GM12801 (cell line): ENCODE measurements around the gene AGXT.

Experiments
- TF ChIP-seq, protein P1 (sequence below): IDR thresholded peaks from one replicate; pipeline ENCODE4 v1.5.1; 2011; ENCODE audit warnings: control low read depth; ENCODE audit not compliant: insufficient read length; ENCODE audit errors: extremely low read depth

Gene AGXT

DNA sequence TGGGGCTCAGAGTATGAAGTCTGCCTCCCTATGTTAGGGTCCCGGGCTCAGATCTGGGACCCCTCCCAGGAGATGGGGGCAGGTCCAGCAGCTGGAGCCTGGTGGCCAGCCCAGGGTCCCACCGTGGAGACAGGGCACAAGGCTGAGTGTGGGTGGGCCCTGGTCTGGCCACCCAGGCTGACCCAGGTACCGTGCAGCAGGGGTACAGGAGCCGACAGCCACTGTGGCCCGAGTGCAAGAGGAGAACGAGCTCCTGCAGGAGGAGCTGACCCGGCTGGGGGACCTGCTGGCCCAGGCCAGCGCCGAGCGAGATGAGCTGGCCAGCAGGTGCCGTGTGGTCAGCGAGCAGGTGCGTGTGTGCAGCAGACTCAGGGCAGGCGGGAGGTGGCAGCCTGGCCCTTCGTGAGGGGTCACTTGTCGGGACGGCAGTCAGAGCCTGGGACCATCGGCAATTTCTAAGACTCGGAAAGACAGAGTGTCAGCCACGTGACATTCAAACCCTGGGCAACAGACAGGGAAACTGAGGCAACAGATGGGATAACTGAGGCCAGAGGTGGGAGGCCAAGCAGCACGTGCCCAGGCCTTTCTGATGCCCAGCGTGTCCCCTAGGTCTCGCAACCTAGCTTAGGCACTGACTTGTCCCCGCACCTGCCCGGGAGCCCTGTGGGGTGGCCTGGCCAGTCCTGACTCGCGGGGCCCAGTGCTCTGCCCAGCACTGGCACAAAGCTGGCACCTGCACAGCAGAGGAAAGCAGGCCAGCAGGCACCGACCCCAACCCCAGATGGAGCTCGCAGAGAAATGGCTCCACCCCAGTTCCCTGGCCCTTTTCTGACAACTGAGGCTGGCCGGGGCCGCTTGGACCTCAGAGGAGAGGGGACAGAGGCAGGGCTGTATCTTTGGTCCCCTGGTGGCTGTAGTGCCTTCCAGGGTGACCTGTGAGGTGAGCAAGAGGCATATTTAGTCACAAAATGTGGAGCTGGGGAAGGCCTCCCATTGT lies 51.5 kb downstream of the AGXT start:
- TF ChIP-seq, protein P1, sequence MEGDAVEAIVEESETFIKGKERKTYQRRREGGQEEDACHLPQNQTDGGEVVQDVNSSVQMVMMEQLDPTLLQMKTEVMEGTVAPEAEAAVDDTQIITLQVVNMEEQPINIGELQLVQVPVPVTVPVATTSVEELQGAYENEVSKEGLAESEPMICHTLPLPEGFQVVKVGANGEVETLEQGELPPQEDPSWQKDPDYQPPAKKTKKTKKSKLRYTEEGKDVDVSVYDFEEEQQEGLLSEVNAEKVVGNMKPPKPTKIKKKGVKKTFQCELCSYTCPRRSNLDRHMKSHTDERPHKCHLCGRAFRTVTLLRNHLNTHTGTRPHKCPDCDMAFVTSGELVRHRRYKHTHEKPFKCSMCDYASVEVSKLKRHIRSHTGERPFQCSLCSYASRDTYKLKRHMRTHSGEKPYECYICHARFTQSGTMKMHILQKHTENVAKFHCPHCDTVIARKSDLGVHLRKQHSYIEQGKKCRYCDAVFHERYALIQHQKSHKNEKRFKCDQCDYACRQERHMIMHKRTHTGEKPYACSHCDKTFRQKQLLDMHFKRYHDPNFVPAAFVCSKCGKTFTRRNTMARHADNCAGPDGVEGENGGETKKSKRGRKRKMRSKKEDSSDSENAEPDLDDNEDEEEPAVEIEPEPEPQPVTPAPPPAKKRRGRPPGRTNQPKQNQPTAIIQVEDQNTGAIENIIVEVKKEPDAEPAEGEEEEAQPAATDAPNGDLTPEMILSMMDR: no peak

DNA sequence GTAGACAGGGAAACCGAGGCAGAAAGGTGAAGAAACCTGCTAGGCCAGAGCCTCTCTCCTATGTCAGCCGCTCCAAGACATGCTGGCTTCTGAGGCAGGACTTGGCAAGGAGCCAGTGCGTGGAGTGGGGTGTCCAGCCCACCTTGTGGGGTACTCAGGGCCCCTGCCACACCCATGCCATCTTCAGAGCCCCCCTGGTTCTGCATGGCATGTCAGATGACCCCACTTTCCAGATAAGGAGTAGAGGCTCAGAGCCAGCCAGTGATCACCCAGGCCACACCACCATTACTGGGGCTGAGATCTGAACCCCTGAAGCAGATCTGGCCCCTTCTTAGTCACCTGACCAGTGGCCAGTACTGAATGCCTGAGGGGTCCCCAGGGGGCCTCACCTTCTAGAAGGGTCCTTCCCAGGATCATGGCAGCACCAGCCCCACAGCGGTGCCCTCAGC lies 52.2 kb downstream of the AGXT start:
- TF ChIP-seq, protein P1: no peak

DNA sequence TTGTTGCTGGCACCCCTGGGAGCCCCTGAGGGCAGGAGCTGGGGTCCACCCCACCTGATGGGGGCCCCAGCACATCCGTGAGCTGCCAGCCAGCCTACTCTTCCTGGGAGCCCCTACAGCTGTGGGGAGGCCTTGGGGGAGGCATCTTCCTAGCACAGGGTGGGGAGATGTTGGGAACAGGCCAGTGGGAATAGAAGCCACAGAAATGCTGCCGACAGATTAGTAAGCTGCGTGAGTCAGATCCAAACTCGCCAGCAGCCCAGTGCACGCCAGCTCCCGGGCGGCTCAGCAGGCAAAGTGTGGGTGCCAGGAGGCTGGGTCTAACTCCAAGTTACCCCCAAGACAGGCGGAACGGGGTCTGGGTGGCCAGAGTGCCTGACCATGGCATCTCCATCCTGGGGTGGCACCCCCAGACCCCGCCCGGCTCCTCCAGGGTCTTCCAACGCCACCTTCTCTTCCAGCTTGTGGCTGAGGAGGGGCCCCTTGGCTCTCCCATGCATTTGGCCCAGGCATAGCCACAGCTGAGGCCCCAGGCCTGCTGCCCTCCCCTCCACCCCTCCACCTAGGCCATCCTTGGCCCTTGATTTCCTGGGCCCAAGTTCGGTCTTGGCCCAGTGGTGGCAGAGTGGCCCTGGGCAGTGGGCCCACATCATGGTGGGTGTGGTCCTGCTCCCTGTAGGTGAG lies 52.8 kb downstream of the AGXT start:
- TF ChIP-seq, protein P1: no peak

DNA sequence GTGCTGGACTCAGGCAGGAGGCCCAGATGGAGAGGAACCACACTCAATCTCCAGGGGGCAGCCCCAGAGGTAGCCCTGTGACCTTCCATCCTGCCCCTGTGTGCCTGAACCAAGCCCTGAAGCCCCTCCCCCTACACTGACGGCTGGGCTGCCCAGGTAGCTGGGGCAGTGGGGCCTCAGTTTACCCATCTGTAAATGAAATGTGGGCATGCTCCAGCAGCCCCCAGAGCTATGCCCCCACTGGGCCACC lies 53.3 kb downstream of the AGXT start:
- TF ChIP-seq, protein P1: no peak

DNA sequence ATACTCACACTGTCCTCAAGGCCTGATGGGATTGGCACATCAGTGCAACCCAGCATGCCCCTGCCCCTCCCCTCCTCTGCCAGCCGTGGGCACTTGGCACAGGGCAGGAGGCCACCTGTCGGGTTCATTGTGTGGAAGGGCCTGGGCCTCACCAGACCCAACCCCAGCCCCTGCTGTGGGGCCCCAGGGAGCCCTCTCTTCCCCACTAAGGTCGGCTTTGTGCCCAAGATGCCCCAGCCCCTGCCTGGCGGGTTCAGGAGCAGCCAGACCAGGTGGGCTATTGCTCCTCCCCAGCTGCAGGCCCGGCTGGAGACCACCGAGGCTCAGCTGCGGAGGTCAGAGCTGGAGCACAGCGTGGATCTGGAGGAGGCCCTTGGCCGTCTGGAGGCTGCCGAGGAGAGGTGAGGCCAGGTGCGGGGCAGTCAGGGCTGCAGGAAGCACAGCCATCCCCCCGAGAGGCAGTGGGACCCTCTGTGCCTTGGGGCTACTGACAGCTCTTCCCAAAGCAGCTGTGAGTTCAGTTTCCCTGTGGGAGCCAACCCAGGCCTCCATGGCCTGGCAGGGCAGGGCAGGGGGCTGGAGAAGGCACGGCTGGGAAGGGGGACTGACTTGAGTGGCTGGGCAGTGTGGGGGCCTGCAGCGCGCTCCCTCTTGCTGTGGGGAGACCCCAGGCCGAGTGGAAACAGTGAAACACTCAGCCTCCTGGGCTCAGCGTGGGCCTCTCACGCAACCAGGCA lies 53.8 kb downstream of the AGXT start:
- TF ChIP-seq, protein P1: no peak

DNA sequence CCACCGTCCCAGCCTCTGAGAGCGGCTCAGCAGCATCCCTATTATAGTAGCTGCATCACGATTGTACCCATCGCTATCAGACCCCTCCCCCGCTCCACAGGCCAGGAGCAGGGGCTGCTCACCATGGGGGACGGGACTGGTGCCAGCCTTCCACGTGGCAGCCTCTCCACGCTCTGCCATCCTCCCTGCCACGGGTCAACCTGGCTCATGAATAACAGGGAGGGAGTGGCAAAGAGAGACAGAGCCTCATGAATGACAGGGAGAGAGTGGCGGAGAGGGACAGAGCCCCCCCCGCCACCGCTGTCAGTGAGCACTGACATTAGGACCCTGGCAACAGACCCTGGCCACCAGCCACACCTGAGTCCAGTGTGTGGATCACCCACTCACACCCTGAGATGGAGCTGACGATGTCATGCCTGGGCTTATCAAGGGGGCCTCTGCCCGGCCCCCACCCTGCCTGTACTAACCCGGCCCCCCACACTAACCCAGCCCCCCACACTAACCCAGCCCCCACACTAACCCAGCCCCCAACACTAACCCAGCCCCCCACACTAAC lies 54.4 kb downstream of the AGXT start:
- TF ChIP-seq, protein P1: no peak

DNA sequence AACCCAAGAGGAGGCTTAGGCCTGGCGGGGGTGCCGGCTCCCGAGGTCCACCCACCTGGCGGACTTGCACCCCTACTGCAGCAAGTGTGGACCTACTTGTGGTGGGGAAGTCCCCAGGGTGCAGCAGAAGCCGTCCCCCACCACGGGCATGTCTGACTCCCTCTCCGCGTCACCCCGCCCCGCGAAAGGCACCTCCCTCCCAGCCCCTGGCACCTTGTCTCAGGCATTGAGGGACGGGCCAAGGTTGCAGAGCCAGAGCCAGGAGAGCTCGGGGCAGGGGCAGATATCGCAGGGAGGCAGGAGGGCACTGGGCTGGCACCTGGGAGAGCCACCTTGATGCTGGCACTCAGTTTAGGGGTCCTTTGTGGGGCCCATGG lies 56.6 kb downstream of the AGXT start:
- TF ChIP-seq, protein P1: no peak
